IMR-90 (cell line): ENCODE data around the gene NCAM1. TPM values are rescaled to one million over a fixed set of nuclear protein-coding genes. Genes with fewer than 3 reads are reported as not detected.

Experiments
- ATAC-seq: fragments of 200-7000 bp; cut with Tn5 transposase; 2 replicates; pipeline ENCODE4 v1.9.1; 2020; ENCODE audit warnings: low read depth, mild to moderate bottlenecking, moderate library complexity
- BruUV-seq: library from RNA; stranded (reverse); fragments of 400-500 nt; replicated peaks from 2 replicates; lab custom pipeline; 2021; lab: Mats Ljungman, UMichigan
- CTCF ChIA-PET: fragments of 300-600 bp; formaldehyde crosslinking; extraction: SDS; loops from one replicate; lab custom pipeline; 2021; ENCODE audit warnings: antibody characterized with exemption; lab: Yijun Ruan, JAX
- POLR2A ChIA-PET: fragments of 300-600 bp; sonication (Branson Sonifier 250); formaldehyde crosslinking; loops from one replicate; lab custom pipeline; 2022; ENCODE audit warnings: antibody characterized with exemption; ENCODE audit not compliant: unreplicated experiment; lab: Charles Lee
- DNase-seq: peaks from one replicate; pipeline ENCODE4 v3.0.0; 2013
- H2AFZ ChIP-seq: replicated peaks from 2 replicates; pipeline ENCODE3; 2013; ENCODE audit warnings: low read length, mild to moderate bottlenecking; ENCODE audit not compliant: poor library complexity
- H2AK5ac ChIP-seq: 2 replicates; pipeline ENCODE4 v1.6.1; 2013; ENCODE audit warnings: low read depth, low read length, inconsistent platforms
- H2AK9ac ChIP-seq: replicated peaks from 2 replicates; pipeline ENCODE3; 2013; ENCODE audit warnings: mild to moderate bottlenecking, low read depth, low read length, moderate library complexity; ENCODE audit not compliant: poor library complexity
- H2BK120ac ChIP-seq: 2 replicates; pipeline ENCODE4 v1.6.1; 2013; ENCODE audit warnings: low read depth, low read length, inconsistent platforms
- H2BK15ac ChIP-seq: 3 replicates; pipeline ENCODE4 v1.6.1; 2013; ENCODE audit warnings: low read depth, low read length, inconsistent platforms
- H2BK20ac ChIP-seq: 2 replicates; pipeline ENCODE4 v1.6.1; 2013; ENCODE audit warnings: low read depth, mild to moderate bottlenecking, inconsistent platforms, low read length, moderate library complexity
- H2BK5ac ChIP-seq: 2 replicates; pipeline ENCODE4 v1.6.1; 2013; ENCODE audit warnings: mild to moderate bottlenecking, low read depth, low read length, inconsistent platforms; ENCODE audit not compliant: poor library complexity, severe bottlenecking
- H3K14ac ChIP-seq: replicated peaks from 2 replicates; pipeline ENCODE4 v1.6.1; 2013; ENCODE audit warnings: low read depth, low read length, inconsistent platforms
- H3K18ac ChIP-seq: 2 replicates; pipeline ENCODE4 v1.6.1; 2013; ENCODE audit warnings: low read depth, low read length, control low read depth
- H3K23ac ChIP-seq: 2 replicates; pipeline ENCODE4 v1.6.1; 2013; ENCODE audit warnings: low read depth, low read length, inconsistent platforms
- H3K27ac ChIP-seq: 2 replicates; pipeline ENCODE4 v1.5.1; 2013; ENCODE audit warnings: mild to moderate bottlenecking, control low read depth, low read length; ENCODE audit not compliant: insufficient read depth
- H3K27me3 ChIP-seq: 2 replicates; pipeline ENCODE4 v1.6.1; 2013; ENCODE audit warnings: low read length; ENCODE audit not compliant: control insufficient read depth, insufficient read depth
- H3K36me3 ChIP-seq: 2 replicates; pipeline ENCODE4 v1.6.1; 2013; ENCODE audit warnings: low read length, mixed read lengths; ENCODE audit not compliant: control insufficient read depth, insufficient read depth
- H3K4ac ChIP-seq: 2 replicates; pipeline ENCODE4 v1.6.1; 2013; ENCODE audit warnings: low read depth, low read length, inconsistent platforms
- H3K4me1 ChIP-seq: 2 replicates; pipeline ENCODE4 v1.6.1; 2013; ENCODE audit warnings: low read length, mixed read lengths; ENCODE audit not compliant: control insufficient read depth, insufficient read depth
- H3K4me2 ChIP-seq: 2 replicates; pipeline ENCODE4 v1.6.1; 2013; ENCODE audit warnings: low read depth, mild to moderate bottlenecking, control low read depth, low read length, moderate library complexity
- H3K4me3 ChIP-seq: 2 replicates; pipeline ENCODE4 v1.5.1; 2013; ENCODE audit warnings: low read depth, mild to moderate bottlenecking, control low read depth, low read length, moderate library complexity; ENCODE audit not compliant: insufficient read depth
- H3K56ac ChIP-seq: 2 replicates; pipeline ENCODE4 v1.6.1; 2013; ENCODE audit warnings: low read length, inconsistent platforms; ENCODE audit not compliant: insufficient read depth; ENCODE audit errors: extremely low read depth
- H3K79me1 ChIP-seq, 2 experiments: 2 replicates each; pipeline ENCODE4 v1.6.1; 2013; ENCODE audit warnings: low read length in 2 of 2, inconsistent platforms in 1 of 2, low read depth in 1 of 2
- H3K9ac ChIP-seq: 2 replicates; pipeline ENCODE4 v1.6.1; 2013; ENCODE audit warnings: low read depth, low read length, control low read depth
- H3K9me1 ChIP-seq: 2 replicates; pipeline ENCODE4 v1.6.1; 2013; ENCODE audit warnings: low read length, inconsistent platforms; ENCODE audit not compliant: insufficient read depth
- H3K9me3 ChIP-seq: 2 replicates; pipeline ENCODE4 v1.6.1; 2013; ENCODE audit warnings: low read length; ENCODE audit not compliant: control insufficient read depth, insufficient read depth
- H4K20me1 ChIP-seq: 2 replicates; pipeline ENCODE4 v1.6.1; 2013; ENCODE audit warnings: low read length, inconsistent platforms; ENCODE audit not compliant: insufficient read depth
- H4K5ac ChIP-seq: 2 replicates; pipeline ENCODE4 v1.6.1; 2013; ENCODE audit warnings: mild to moderate bottlenecking, low read depth, low read length, control low read depth
- H4K8ac ChIP-seq, 2 experiments: 2 replicates each; pipeline ENCODE4 v1.6.1; 2013; ENCODE audit warnings: low read depth in 2 of 2, low read length in 2 of 2, control low read depth in 1 of 2, inconsistent platforms in 1 of 2
- H4K91ac ChIP-seq: 2 replicates; pipeline ENCODE4 v1.6.1; 2013; ENCODE audit warnings: low read depth, low read length, inconsistent platforms; ENCODE audit not compliant: insufficient read depth
- BHLHE40 ChIP-seq: fragments of 150-350 bp; IDR thresholded peaks from 2 replicates; pipeline ENCODE4 v1.6.1; 2016; ENCODE audit warnings: mild to moderate bottlenecking, low read depth, low read length
- CEBPB ChIP-seq: IDR thresholded peaks from 2 replicates; pipeline ENCODE4 v1.6.1; 2012; ENCODE audit warnings: low read depth, low read length, improper control_type of control experiment
- CHD1 ChIP-seq: IDR thresholded peaks from 2 replicates; pipeline ENCODE4 v1.6.1; 2012; ENCODE audit warnings: low read depth, low read length, improper control_type of control experiment
- FOS ChIP-seq: fragments of 150-350 bp; IDR thresholded peaks from 2 replicates; pipeline ENCODE4 v1.6.1; 2016; ENCODE audit warnings: low read depth, low read length
- MAFK ChIP-seq: IDR thresholded peaks from 2 replicates; pipeline ENCODE4 v1.6.1; 2012; ENCODE audit warnings: low read depth, low read length, improper control_type of control experiment
- MAZ ChIP-seq: IDR thresholded peaks from 2 replicates; pipeline ENCODE4 v1.6.1; 2012; ENCODE audit warnings: low read depth, mild to moderate bottlenecking, low read length, improper control_type of control experiment, moderate library complexity, borderline replicate concordance
- MXI1 ChIP-seq: IDR thresholded peaks from 2 replicates; pipeline ENCODE4 v1.6.1; 2012; ENCODE audit warnings: low read depth, mild to moderate bottlenecking, low read length, moderate library complexity, borderline replicate concordance
- NFE2L2 ChIP-seq: fragments of 150-350 bp; IDR thresholded peaks from 2 replicates; pipeline ENCODE4 v1.6.1; 2016; ENCODE audit warnings: low read depth, mild to moderate bottlenecking, low read length
- POLR2A ChIP-seq: IDR thresholded peaks from 2 replicates; pipeline ENCODE4 v1.6.1; 2012; ENCODE audit warnings: mild to moderate bottlenecking, low read depth, low read length
- RAD21 ChIP-seq: IDR thresholded peaks from 2 replicates; pipeline ENCODE4 v1.6.1; 2012; ENCODE audit warnings: low read length, improper control_type of control experiment
- RCOR1 ChIP-seq: IDR thresholded peaks from 2 replicates; pipeline ENCODE4 v1.6.1; 2012; ENCODE audit warnings: mild to moderate bottlenecking, low read length, improper control_type of control experiment; ENCODE audit not compliant: insufficient replicate concordance
- RFX5 ChIP-seq: IDR thresholded peaks from 2 replicates; pipeline ENCODE4 v1.8.0; 2012; ENCODE audit warnings: low read depth, mild to moderate bottlenecking, low read length, moderate library complexity
- SMC3 ChIP-seq: fragments of 150-350 bp; IDR thresholded peaks from 2 replicates; pipeline ENCODE4 v1.6.1; 2016; ENCODE audit warnings: low read depth, mild to moderate bottlenecking, antibody characterized with exemption, low read length, moderate library complexity
- WGBS, 2 experiments: methylation state at CpG; one replicate each; pipeline versions ENCODE4 v1.1.5 to v1.1.7; 2013; ENCODE audit warnings: missing lambda C conversion rate in 2 of 2; ENCODE audit not compliant: insufficient read length in 1 of 2; ENCODE audit errors: extremely low coverage in 2 of 2; 5-methylcytosine and 5-hydroxymethylcytosine counted together
- dilution Hi-C: fragments of 300-500 bp; cut with HindIII; formaldehyde crosslinking; loops from one replicate; pipeline ENCODE4 v1.14.3; 2018; ENCODE audit warnings: low sequenced_read_pairs; ENCODE audit not compliant: unreplicated experiment
- in situ Hi-C: fragments of 300-500 bp; cut with MboI; formaldehyde crosslinking; loops from 3 replicates; pipeline ENCODE4 v1.14.3; 2019; ENCODE audit warnings: low sequenced_read_pairs, inconsistent platforms, mixed read lengths
- intact Hi-C: fragments of 100-400 bp; cut with micrococcal nuclease; formaldehyde crosslinking; loops from 2 replicates; pipeline ENCODE4 v1.10.0; 2022
- polyA plus RNA-seq, 3 experiments: library from polyadenylated mRNA; depleted of rRNA; stranded (reverse); fragments of >200 nt; gene quantifications; 2 replicates each; pipeline ENCODE4 v1.2.3, GENCODE V29; 2012; ENCODE audit warnings: low replicate concordance in 1 of 3
- total RNA-seq: library from RNA; depleted of rRNA; stranded (reverse); fragments of >200 nt; gene quantifications from 2 replicates; pipeline ENCODE4 v1.2.3, GENCODE V29; 2012
- TF ChIP-seq, protein P1 (sequence below): fragments of 150-350 bp; IDR thresholded peaks from 2 replicates; pipeline ENCODE4 v1.6.1; 2016; ENCODE audit warnings: low read depth, mild to moderate bottlenecking, low read length, moderate library complexity, borderline replicate concordance
- TF ChIP-seq, protein P2 (sequence below): conservative IDR thresholded peaks from 2 replicates; pipeline ENCODE4 v1.5.1; 2012; ENCODE audit warnings: mild to moderate bottlenecking, low read depth, low read length, improper control_type of control experiment
- TF ChIP-seq, protein P3 (sequence below): fragments of 150-350 bp; IDR thresholded peaks from 2 replicates; pipeline ENCODE4 v1.6.1; 2017; ENCODE audit warnings: mild to moderate bottlenecking, antibody characterized with exemption, low read length, low read depth

NCAM1 gene
- total and polyA plus RNA-seq, 2 of the 4 experiments (the other 2 are of a cell fraction) = 0.09 to 0.18 TPM

DNA sequence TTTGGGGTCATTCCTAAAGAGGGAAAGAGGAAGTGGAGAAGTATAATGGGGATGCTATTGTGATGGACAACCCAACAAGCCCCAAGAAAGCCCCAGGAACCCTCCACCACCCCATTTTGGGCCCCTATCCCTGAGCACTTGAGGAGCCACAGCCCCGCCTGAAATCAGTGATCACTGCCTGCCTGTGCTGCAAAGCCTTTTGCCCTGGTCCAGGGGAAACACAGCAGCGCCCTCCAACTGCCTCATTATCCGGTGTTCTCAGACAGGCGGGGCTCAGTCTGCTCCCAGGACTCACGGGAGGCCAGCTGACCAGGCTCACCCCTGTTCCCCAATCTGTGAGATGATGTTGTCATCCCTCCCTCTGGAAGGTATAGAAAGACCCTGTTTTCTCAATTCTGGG is 308.4 kb downstream of the NCAM1 start:
- H3K18ac ChIP-seq = no peak overlapping the region
- ChIA-PET POLR2A (no interaction called here), CTCF (no interaction called here)
- no peaks in the 10 kb centered on the region for H3K79me1 ChIP-seq
- ATAC-seq (no peak), DNase-seq (no peak)
- no peaks in the 10 kb centered on the region for H3K36me3 ChIP-seq
- dilution Hi-C loops (no loop called here), intact Hi-C loops (no loop called here), in situ Hi-C loops (no loop called here)
- BruUV-seq = no TSS peak
- no peak overlapping the region for H3K4me2 ChIP-seq
- no peaks in the 10 kb centered on the region; the same call in 1 of the 2 replicates for H3K27me3 ChIP-seq
- no peak overlapping the region for H3K4ac ChIP-seq
- H4K91ac ChIP-seq = no peak overlapping the region
- H3K9me3 ChIP-seq = no peaks in the 10 kb centered on the region
- no peak overlapping the region for H2BK5ac ChIP-seq
- no peak overlapping the region for H3K4me3 ChIP-seq
- no peak overlapping the region for H2BK20ac ChIP-seq
- H4K8ac ChIP-seq = no peak overlapping the region
- no peaks in the 10 kb centered on the region for H3K9me1 ChIP-seq
- no peak overlapping the region for H3K27ac ChIP-seq
- no peak overlapping the region for H3K56ac ChIP-seq
- no peaks in the 10 kb centered on the region for H3K4me1 ChIP-seq
- H2AFZ ChIP-seq = no peak overlapping the region
- no peak overlapping the region for H2BK15ac ChIP-seq
- H2BK120ac ChIP-seq = no peak overlapping the region
- no peak overlapping the region for H2AK9ac ChIP-seq
- no peak overlapping the region for H3K14ac ChIP-seq
- H3K9ac ChIP-seq = no peak overlapping the region
- TF ChIP-seq RFX5 (no peak), FOS (no peak), CHD1 (no peak), MXI1 (no peak), RCOR1 (no peak), SMC3 (no peak), MAZ (no peak), CEBPB (no peak), MAFK (no peak), RAD21 (no peak), NFE2L2 (no peak), POLR2A (no peak), BHLHE40 (no peak)
- TF ChIP-seq, protein P1, sequence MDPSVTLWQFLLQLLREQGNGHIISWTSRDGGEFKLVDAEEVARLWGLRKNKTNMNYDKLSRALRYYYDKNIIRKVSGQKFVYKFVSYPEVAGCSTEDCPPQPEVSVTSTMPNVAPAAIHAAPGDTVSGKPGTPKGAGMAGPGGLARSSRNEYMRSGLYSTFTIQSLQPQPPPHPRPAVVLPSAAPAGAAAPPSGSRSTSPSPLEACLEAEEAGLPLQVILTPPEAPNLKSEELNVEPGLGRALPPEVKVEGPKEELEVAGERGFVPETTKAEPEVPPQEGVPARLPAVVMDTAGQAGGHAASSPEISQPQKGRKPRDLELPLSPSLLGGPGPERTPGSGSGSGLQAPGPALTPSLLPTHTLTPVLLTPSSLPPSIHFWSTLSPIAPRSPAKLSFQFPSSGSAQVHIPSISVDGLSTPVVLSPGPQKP = no peak
- TF ChIP-seq, protein P2, sequence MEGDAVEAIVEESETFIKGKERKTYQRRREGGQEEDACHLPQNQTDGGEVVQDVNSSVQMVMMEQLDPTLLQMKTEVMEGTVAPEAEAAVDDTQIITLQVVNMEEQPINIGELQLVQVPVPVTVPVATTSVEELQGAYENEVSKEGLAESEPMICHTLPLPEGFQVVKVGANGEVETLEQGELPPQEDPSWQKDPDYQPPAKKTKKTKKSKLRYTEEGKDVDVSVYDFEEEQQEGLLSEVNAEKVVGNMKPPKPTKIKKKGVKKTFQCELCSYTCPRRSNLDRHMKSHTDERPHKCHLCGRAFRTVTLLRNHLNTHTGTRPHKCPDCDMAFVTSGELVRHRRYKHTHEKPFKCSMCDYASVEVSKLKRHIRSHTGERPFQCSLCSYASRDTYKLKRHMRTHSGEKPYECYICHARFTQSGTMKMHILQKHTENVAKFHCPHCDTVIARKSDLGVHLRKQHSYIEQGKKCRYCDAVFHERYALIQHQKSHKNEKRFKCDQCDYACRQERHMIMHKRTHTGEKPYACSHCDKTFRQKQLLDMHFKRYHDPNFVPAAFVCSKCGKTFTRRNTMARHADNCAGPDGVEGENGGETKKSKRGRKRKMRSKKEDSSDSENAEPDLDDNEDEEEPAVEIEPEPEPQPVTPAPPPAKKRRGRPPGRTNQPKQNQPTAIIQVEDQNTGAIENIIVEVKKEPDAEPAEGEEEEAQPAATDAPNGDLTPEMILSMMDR = no peak
- TF ChIP-seq, protein P3, sequence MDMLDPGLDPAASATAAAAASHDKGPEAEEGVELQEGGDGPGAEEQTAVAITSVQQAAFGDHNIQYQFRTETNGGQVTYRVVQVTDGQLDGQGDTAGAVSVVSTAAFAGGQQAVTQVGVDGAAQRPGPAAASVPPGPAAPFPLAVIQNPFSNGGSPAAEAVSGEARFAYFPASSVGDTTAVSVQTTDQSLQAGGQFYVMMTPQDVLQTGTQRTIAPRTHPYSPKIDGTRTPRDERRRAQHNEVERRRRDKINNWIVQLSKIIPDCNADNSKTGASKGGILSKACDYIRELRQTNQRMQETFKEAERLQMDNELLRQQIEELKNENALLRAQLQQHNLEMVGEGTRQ = no peak
- WGBS, 2 experiments = no CpG with 5 or more reads among the region's 5 CpGs
- H4K5ac ChIP-seq = no peak overlapping the region
- H4K20me1 ChIP-seq = no peaks in the 10 kb centered on the region; the same call in 1 of the 2 replicates
- no peak overlapping the region for H2AK5ac ChIP-seq
- no peak overlapping the region for H3K23ac ChIP-seq
